HUES6 (cell line): ENCODE results near the gene RNF220.
A peak's percentile ranks its signal among the peaks of the same experiment; 100 is the strongest.
"Not testable (repeated sequence)": the region's sequence is repeated elsewhere in the genome, so short reads cannot be mapped to it uniquely, and the experiment has no call there.

Experiments
- H3K27ac ChIP-seq: 2 replicates; pipeline ENCODE4 v1.7.0; 2013; ENCODE audit warnings: low read depth, mild to moderate bottlenecking, low read length, inconsistent platforms
- H3K27me3 ChIP-seq: 2 replicates; pipeline ENCODE4 v1.6.1; 2013; ENCODE audit warnings: low read length; ENCODE audit not compliant: control insufficient read depth, insufficient read depth
- H3K36me3 ChIP-seq: 2 replicates; pipeline ENCODE4 v1.6.1; 2013; ENCODE audit warnings: low read length; ENCODE audit not compliant: control insufficient read depth, insufficient read depth
- H3K4me1 ChIP-seq: 2 replicates; pipeline ENCODE4 v1.6.1; 2013; ENCODE audit warnings: low read length; ENCODE audit not compliant: control insufficient read depth, insufficient read depth
- H3K4me3 ChIP-seq: 2 replicates; pipeline ENCODE4 v1.5.1; 2013; ENCODE audit warnings: low read depth, low read length
- H3K9ac ChIP-seq: one replicate; pipeline ENCODE4 v1.6.1; 2013; ENCODE audit warnings: mild to moderate bottlenecking, low read length
- H3K9me3 ChIP-seq: 2 replicates; pipeline ENCODE4 v1.6.1; 2013; ENCODE audit warnings: low read depth, low read length; ENCODE audit not compliant: control insufficient read depth, insufficient read depth

Gene RNF220

DNA sequence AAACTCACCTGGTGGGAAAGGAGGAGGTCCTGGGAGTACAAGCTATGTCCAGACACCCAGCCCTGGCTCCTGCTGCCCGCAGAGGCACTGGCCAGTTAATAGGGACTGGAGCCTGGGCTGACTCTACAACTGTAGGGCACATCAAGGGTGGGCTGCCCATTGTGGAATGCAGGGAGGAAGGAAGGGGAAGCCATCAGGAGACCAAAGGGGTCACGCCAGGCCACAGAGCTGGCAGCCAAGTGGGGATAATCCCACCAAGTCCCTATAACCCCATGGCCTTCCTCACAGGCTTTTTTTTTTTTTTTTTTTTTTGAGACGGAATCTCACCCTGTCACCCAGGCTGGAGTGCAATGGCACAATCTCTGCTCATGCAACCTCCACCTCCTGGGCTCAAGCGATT is 254.5 kb downstream of the RNF220 start:
- Histone ChIP-seq H3K4me1 (no peaks in the 10 kb centered on the region), H3K9me3 (no peaks in the 10 kb centered on the region), H3K27ac (no peak overlapping the region), H3K36me3 (no peaks in the 10 kb centered on the region; the same call in 1 of the 2 replicates), H3K27me3 (no peaks in the 10 kb centered on the region), H3K9ac (no peak overlapping the region), H3K4me3 (no peak overlapping the region)

DNA sequence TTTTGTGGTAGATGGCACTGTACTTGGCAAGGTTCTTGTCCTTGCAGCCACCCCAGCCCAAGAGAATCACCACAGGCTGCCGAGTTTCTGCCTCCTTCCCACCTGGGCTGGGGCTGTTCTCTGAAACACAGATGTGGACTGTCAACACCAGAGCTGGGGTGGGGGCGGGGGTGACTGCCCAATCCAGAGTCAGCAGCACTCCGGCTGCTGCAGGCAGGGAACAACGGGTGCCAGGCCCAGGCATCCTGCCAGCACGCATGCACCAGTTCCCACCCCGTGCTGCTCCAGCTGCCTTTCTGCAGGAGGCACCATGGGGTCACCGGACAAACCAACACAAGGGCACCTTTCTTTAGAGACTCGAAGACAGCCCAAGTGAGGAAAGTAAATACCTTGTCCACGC is 255.1 kb downstream of the RNF220 start:
- Histone ChIP-seq H3K36me3 (no peaks in the 10 kb centered on the region), H3K27me3 (no peaks in the 10 kb centered on the region), H3K9me3 (no peaks in the 10 kb centered on the region), H3K9ac (no peak overlapping the region), H3K27ac (no peak overlapping the region), H3K4me3 (no peak overlapping the region), H3K4me1 (no peaks in the 10 kb centered on the region)

DNA sequence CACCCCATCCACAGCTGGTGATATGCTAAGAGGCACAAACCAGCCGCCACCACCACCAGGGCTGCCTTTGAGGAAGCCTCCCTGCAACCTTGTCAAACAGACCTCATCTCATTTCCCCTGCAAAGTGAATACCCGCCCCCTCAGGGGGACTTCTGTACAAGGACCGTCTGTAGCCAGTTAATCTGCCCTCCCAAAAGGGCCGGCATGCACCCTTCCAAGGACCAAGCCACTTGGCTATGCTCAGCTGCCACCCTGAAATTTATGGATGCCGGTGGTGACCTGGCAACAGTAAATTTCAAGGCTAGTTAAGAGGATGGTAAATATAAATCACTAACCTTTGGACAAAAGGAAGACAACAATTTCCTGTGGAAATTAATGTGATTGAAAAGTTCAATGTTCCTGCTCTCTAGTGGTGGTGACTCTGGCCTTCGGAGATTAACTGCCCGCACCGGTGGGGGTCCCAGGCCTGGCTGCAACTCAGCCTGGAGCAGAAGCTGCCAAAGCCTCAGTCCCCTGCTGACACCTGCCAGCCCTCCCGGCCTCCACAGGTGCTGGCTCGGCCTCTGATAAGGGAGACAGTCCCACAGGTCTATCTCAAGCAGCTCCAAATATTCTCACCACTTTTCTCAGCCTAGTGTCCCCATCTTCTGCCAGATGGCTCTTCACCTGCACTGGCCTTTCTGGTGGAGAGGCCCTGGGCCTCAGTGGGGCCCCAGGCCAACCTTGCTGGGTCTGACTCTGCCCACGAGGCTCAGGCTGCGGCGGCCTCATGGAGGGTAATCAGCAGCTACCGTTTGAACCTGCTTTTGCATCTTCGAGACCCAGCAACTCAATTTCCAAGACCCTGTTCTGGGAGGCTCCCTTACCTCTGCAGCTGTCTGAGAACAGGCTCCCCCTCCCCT is 257.0 kb downstream of the RNF220 start:
- no peaks in the 10 kb centered on the region for H3K4me1 ChIP-seq
- H3K27ac ChIP-seq, result no peak overlapping the region
- H3K9ac ChIP-seq, result no peak overlapping the region
- no peaks in the 10 kb centered on the region for H3K27me3 ChIP-seq
- H3K4me3 ChIP-seq, result no peak overlapping the region
- no peaks in the 10 kb centered on the region for H3K9me3 ChIP-seq
- no peaks in the 10 kb centered on the region for H3K36me3 ChIP-seq

DNA sequence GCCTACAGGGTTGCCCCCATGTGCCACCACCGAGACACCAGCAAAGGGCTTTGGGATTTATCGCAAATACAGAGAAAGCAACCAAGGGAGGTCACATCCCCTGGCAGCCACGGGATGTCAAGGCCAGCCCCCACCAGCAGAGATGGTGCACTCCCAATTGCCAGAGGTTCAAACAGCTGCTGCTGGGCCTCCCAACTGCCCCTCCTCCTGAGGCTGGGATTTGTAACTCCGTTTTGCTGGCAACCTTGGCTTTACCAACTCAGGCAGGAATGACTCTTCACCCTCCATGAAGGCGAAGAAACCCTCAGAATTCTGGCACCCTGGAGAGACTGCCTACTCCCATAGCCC is 257.6 kb downstream of the RNF220 start:
- Histone ChIP-seq H3K27ac (no peak overlapping the region), H3K9me3 (no peaks in the 10 kb centered on the region), H3K9ac (no peak overlapping the region), H3K36me3 (no peaks in the 10 kb centered on the region), H3K4me1 (no peaks in the 10 kb centered on the region), H3K27me3 (no peaks in the 10 kb centered on the region), H3K4me3 (no peak overlapping the region)

DNA sequence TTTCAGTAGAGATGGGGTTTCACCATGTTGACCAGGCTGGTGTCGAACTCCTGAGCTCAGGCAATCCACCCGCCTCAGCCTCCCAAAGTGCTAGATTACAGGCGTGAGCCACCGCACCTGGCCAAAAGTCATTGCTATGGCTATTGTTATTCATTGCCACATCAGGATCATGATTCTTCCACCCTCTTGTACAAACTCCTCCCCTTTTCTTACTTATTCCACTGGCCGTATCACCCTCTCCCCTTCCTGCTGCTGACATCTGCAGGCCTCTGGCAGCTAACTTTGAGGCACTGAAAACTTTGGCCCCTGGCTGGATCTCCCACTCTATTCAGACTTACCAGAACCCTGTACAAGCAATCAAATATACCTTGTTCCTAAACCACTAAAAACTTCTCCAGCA is 258.4 kb downstream of the RNF220 start:
- no peaks in the 10 kb centered on the region for H3K9me3 ChIP-seq
- H3K27me3 ChIP-seq, result no peaks in the 10 kb centered on the region
- H3K9ac ChIP-seq, result no peak overlapping the region
- no peak overlapping the region for H3K4me3 ChIP-seq
- H3K36me3 ChIP-seq, result no peaks in the 10 kb centered on the region
- no peaks in the 10 kb centered on the region for H3K4me1 ChIP-seq
- no peak overlapping the region for H3K27ac ChIP-seq

DNA sequence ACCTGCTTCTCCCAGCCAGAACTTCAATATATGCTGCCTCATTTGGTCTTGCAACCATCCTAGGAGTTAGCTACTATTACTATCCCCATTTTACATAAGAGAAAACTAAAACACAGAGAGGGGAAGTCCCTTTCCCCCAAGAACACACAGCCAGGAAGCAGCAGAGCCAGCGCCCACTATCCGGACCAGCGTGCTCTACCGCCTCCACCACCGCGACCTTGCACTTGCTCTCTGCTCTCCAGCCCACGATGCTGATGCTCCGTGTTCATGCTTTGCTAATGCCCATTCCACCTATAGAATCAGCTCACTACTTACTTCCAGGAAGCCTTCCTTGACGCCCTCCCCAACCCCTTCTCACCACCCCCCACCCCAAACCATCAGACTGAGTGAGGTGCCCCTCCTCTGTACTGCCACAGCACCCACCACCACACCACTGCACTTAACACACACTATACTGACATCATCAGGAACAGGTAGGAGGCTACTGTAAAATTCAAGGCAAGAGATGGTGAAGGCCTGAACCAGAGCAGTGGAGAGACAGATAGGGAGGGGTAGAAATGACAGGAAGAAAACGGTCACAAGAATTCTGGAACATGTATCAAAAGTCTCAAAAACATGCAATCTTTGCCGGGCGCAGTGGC is 259.8 kb downstream of the RNF220 start:
- H3K36me3 ChIP-seq, result no peaks in the 10 kb centered on the region
- H3K4me1 ChIP-seq, result no peaks in the 10 kb centered on the region
- no peak overlapping the region for H3K27ac ChIP-seq
- H3K9ac ChIP-seq, result no peak overlapping the region
- no peak overlapping the region for H3K4me3 ChIP-seq
- no peaks in the 10 kb centered on the region for H3K9me3 ChIP-seq
- no peaks in the 10 kb centered on the region for H3K27me3 ChIP-seq

DNA sequence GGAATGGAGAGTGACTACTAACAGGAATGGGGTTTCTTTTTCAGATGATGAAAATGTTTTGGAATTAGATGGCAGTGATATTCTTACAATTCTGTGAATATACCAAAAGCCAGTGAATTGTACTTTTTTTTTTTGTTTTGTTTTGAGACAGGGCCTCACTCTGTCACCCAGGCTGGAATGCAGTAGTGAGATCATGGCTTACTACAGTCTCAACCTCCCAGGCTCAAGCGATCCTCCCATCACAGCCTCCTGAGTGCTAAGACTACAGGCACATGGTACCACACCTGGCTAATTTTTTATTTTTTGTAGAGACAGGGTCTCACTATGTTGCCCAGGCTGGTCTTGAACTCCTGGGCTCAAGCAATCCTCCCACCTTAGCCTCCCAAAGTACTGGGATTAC is 261.7 kb downstream of the RNF220 start:
- H3K4me3 ChIP-seq, H3K4me1 ChIP-seq, H3K27ac ChIP-seq, H3K36me3 ChIP-seq, H3K9ac ChIP-seq, H3K9me3 ChIP-seq, H3K27me3 ChIP-seq: not testable (repeated sequence)

DNA sequence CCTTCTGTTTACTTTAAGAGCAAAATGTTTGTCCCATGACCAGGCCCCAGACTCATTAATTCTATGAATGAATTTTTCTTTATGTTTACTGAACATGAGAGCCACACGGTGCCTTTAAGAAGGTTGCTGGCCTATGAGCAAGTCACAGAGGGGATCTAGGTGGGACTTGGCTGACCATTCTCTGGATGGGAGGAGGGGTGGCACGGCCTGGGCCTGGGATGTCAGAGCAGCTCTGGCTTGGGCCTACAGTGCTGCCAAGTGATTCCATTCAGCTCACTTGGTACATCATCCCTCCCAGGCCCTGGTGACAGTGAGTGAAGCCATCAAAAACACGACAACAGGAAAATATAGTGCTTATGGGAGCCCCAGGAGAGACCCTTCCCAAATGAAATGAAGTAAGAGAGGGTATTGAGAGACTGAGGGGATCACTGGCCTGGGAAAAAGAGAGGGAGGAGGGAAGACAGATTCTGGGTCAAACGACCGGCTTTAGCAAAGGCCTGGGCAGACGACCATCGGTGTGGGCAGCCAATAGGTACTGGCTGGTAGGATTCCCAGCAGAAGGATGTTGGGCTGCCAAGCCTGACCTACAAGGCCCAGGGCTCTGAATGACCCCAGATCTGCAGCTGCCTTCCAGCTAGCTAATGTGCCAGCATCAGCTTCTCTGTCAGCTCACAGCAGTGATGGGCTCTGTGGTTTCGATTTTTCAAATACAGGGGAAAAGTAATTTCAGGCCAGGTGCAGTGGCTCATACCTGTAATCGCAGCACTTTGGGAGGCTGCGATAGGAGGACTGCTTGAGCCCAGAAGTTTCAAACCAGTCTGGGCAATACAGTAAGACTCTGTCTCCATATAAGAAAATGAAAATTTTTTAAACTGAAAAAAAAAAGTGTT is 265.9 kb downstream of the RNF220 start:
- Histone ChIP-seq H3K36me3 (no peaks in the 10 kb centered on the region), H3K9me3 (no peaks in the 10 kb centered on the region), H3K4me1 (peaks cover 23% of the 10 kb centered on the region), H3K9ac (no peak overlapping the region), H3K27ac (no peak overlapping the region), H3K27me3 (no peaks in the 10 kb centered on the region), H3K4me3 (no peak overlapping the region)

DNA sequence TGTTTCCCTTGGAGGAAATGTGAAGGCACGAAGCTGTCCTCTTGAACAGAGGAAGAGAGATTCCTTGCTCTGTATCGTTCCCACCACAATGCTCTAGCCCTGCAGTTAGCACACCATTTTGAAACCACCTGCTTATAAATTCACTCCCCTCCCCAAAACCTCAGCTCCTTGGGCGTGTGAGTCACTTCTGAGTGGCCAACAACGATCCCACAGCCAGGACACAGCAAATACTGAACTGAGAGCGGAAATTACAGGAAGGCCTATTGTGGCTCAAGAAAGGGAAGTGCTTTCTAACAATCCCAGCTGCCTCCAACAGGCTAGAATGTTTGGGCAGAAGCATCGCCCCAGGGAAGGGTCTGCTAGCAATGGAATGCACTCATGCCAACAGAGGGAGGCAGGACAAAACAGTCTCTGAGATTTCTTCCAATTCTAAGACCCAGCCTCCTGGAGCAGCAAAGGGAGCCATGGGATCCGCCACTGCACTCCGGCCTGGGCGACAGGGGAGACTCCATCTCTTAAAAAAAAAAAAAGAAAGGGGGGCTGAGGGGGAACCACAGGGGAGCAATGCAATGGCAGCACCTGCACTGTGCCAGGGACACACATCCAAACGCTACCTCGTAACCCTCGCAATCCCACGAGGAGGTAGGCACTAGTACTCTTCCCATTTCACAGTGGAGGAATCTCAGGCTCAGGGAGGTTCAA is 267.4 kb downstream of the RNF220 start:
- Histone ChIP-seq H3K36me3 (no peaks in the 10 kb centered on the region), H3K27me3 (no peaks in the 10 kb centered on the region), H3K4me3 (no peak overlapping the region; the same call in 1 of the 2 replicates), H3K9ac (peak overlapping the region; percentile 34), H3K27ac (peak overlapping the region; percentile 7; the same call in 1 of the 2 replicates), H3K4me1 (peaks cover 33% of the 10 kb centered on the region), H3K9me3 (no peaks in the 10 kb centered on the region)

DNA sequence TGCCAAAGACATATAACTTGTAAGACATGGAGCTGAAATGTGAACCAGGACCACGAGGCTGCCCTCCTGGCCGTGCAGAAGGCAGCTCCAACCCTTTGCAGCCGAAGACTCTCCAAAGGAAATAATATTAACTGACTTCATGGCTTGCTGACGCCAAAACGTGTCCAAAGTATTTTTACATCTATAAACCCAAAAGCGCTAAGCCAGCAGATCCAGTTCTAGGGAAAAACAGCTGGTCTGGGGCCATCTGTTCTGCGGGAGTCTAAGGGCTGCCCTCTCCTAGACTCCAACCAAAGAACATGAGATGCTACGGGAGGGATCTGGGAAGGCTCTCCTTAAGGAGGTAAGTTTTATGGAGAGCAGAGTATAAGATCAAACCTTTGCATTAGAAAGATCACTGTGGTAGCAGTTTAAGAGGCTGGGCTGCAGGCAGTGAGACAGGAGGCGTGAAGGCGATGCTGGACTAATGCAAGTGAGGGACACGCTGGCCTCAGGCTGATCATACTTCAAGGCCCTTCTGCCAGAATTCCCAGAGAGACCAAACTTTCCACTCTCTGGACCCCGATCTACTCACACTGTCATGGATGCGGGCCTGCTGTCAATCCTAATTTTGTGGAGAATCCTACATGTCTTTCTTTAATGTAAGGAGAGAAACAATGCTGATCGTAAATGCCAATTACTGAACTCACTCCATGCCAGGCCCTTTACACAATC is 268.1 kb downstream of the RNF220 start:
- Histone ChIP-seq H3K27ac (no peak overlapping the region), H3K27me3 (no peaks in the 10 kb centered on the region), H3K9ac (peak overlapping the region; percentile 62), H3K4me1 (peaks cover 35% of the 10 kb centered on the region), H3K4me3 (peak overlapping the region; percentile 85), H3K9me3 (no peaks in the 10 kb centered on the region), H3K36me3 (no peaks in the 10 kb centered on the region)
